ENCODE results near the gene CHST7.

The CHST7 gene

DNA sequence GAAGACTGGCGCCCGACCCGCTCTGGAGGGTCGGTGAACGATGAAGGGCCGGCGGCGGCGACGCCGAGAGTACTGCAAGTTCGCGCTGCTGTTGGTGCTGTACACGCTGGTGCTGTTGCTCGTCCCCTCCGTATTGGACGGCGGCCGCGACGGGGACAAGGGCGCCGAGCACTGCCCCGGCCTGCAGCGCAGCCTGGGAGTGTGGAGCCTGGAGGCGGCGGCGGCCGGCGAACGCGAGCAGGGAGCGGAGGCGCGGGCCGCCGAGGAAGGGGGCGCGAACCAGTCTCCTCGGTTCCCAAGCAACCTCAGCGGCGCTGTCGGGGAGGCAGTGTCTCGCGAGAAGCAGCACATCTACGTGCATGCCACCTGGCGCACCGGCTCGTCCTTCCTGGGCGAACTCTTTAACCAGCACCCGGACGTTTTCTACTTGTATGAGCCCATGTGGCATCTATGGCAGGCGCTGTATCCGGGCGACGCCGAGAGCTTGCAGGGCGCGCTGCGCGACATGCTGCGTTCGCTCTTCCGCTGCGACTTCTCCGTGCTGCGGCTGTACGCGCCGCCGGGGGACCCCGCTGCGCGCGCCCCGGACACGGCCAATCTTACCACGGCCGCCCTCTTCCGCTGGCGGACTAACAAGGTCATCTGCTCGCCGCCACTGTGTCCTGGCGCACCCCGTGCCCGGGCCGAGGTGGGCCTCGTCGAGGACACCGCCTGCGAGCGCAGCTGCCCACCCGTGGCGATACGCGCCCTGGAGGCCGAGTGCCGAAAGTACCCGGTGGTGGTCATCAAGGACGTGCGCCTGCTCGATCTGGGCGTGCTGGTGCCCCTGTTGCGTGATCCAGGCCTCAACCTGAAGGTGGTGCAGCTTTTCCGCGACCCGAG, 568 bp downstream of the CHST7 start:
- DNase-seq, result peak; percentile 81

- peak; percentile 63 for DNase-seq
Observed at GRCh38 chrX:46574774-46575381, 1.3 kb downstream of the CHST7 start.

- no peak for DNase-seq
Observed at GRCh38 chrX:46575586-46575985, 2.0 kb downstream of the CHST7 start.

DNA sequence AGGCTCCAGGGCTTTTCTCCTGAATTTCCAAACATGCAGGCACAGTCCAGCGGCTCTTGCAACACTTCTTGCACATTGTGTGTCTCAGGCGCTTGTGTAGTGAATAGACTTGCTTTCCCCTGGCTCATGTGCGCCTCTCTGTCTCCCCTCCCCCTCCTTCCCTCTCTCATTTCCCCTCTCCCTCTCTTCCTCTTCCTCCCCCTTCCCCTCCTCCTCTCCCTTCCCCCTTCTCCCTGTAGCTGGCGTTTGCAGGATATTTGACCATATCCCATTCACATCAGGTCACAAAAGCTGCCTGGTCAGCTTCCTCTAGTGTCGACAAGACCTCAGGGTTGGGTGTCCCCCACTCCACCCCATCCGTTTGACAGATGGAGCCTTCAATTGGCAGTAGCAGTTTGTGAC, 2.4 kb downstream of the CHST7 start:
- DNase-seq, result no peak

GRCh38 chrX:46576458-46576857, 2.9 kb downstream of the CHST7 start:
- DNase-seq, result no peak

GRCh38 chrX:46577221-46578005, 3.8 kb downstream of the CHST7 start:
- no peak for DNase-seq

DNA sequence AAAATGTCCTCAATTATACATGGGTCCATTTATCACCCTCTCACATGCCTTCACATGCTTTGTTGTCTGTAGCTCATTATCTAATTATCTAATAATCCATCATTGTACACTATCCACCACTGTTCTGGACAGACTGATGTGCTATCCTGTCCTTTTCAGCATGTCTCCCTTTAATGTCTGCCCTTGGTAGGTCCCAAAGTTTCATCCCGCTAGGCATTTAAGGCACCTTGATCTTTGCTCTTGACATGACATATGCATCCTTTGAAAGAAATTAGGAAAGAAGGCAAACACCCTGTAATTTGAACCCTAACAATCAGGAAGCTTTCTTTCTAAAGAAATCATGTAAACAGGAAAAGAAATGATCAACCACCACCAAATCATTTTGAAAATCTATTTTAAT, 5.7 kb downstream of the CHST7 start:
- no peak for DNase-seq

- no peak for DNase-seq
Observed at GRCh38 chrX:46580613-46581012, 7.0 kb downstream of the CHST7 start.

DNA sequence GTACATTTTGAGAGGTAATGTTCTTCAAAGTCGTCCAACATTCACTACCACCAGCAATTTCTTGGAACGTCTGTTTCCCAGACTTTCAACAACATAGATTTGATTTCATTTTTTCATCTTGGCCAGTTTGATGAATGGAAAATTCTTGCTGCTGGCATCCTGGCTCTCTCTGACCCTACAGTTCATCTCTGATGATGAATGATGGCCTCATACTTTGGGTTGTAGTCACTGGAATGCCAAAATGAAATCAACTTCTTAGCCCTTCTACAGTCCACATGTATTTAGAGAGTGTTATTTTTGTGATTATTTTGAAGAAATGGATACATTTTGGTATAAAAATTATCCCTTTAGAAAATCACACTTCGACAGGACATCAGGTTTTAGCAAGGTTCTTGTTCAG, 8.8 kb downstream of the CHST7 start:
- DNase-seq, result no peak

DNA sequence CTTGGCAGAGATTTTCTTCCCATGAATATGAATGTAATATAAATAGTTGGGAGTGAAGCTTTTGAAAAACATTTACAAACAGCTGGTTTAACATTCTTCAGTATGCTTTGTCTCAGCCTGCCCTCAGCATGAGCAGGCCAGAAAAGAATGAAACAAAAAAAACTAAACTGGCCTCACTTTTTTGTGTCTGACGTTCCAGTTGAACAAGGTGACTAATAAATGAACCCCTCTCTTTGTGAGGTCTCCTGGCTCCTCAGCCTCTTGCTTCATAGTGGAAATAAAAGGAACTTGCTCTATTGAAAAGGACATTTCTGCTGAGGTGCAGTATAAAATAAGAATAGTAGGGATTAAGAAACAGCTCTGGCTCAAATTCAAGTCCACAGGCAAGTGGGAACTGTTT, 9.4 kb downstream of the CHST7 start:
- DNase-seq, result no peak

- no peak for DNase-seq
Observed at GRCh38 chrX:46584736-46585135, 11.2 kb downstream of the CHST7 start.

DNA sequence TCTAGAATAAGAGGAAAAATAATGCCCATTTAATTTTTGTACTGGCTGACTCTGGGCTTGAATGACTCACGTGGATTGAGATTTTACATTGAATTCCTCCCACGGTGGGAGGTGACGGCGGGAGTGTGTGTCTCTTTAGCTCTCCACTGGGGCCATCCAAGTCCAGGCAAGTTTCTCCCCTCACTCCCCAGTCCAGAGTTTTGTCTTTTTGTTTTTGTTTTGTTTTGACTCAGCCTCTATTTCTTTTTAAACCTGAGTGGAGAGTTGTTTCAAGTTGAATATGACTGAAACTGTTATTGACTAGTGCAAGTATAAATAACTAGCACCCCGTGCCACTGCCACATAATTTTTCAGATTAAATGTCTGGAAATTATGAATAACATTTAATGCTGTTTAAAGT, 13.6 kb downstream of the CHST7 start:
- no peak for DNase-seq

DNA sequence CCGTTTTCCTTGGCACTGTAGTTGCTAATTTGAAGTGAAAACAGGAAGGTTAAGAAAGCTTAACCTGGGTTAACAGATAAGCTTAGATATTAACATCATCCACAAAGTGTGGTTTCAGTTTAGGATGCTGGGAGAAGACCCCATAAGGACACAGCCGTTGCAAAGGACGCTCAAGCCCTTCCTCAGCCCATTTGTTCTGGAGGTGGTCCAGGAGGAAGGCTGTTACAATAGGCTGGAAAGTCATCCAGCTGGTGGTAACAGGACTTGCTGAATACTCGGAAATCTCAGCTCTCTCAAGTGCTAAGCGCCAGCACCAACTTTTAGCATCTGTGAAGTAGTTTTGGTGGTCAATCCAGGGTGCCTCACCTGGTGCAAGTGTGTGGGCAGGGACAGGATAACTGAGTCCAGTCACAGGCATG, 14.2 kb downstream of the CHST7 start:
- DNase-seq, result no peak

GRCh38 chrX:46588263-46588662, 14.7 kb downstream of the CHST7 start:
- no peak for DNase-seq

GRCh38 chrX:46589977-46590723, 16.6 kb downstream of the CHST7 start:
- DNase-seq, result no peak

DNA sequence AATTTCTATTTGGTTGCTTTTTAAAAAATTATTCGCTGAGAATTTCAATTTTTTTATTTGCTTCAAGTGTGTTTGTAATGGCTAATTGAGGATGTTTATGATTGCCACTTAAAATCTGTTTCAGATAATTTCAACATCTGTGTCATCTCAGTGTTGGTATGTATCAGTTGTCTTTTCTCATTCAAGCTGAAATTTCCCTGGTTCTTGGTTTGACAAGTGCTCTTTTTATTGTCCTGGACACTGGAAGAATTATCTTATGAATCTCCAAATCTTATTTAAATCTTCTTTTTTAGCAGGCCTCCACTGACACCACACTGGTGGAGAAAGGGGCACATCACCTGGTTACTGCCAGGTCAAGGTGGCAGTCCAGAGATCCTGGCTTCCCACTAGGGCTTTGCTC, 21.5 kb downstream of the CHST7 start:
- no peak for DNase-seq

DNA sequence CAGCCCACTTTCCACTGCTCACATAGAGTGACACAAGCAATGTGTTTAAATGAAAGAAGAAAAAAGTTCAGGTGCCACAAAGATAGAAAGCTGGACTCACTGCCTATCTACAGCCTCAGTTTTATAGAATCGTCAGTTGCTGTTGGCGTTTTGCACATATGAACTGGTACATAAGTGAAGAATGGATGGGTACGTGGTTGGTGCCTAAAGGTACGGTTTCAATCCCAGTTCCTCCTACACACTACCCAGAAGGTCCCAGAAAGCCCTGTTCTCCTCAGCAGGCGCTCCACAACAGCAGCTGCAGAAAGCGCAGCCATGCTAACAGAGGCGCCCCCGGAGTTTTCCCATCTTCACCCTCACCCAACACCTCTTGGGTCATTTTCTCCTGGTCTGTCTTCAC, 23.6 kb downstream of the CHST7 start:
- no peak for DNase-seq

DNA sequence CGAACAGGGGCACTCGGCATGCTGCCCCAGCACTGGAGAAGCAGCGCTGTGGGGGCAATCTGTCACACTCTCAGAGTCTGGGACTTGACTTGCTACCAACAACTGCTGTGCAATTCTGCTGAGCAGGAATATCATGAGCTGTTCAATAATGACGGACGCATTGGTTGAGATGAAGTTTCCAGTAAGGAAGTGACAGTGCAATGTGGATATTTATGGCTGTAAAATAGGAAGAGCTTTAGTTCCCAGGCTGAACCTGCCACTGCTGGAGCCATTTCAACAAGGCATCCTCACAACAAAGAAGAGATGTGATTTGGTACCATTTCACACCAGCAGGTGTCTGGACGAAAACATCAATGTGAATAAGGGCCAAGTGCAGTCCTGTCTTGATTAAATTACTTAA, 24.2 kb downstream of the CHST7 start:
- no peak for DNase-seq

DNA sequence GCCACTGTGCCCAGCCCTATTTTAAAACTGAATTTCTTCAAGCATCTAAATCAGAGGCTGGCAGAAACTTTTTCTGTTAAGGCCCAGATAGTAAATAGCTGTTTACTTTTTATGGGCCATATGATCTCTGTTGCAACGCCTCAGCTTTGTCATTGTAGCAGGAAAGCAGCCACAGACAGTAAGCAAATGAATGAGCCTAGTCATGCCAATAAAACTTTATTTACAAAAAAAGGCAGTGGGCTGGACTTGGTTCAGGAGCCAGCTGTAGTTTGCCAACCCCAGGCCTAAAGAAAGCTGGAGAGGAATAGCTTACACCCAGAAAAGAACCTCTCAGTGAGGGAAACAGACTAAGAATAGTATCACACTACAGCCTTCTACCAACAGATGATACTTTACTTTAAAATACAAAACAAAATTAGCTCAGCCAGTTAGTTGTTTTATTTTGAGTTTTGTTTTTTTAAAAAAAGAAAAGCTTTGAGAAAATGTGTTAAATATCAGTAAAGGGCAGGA, 25.5 kb downstream of the CHST7 start:
- DNase-seq, result no peak

DNA sequence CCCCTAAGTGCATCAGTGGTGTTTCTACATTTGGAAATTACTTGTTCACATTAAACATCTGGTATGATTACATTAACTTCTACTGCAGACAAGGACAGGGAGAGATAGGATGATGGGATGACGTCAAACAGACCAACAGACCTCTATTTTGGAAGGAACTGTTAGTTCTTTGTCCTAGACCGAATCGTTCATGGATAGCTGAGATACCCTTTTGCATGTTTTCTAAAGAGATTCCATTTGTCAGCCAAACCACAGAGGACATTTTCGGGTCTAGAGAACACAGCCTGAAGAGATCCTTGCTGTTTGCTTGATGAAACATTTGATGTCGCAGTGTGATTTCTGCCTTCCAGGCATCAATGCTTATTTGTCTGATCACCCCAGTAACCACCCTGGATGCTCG, 27.7 kb downstream of the CHST7 start:
- DNase-seq, result no peak

DNA sequence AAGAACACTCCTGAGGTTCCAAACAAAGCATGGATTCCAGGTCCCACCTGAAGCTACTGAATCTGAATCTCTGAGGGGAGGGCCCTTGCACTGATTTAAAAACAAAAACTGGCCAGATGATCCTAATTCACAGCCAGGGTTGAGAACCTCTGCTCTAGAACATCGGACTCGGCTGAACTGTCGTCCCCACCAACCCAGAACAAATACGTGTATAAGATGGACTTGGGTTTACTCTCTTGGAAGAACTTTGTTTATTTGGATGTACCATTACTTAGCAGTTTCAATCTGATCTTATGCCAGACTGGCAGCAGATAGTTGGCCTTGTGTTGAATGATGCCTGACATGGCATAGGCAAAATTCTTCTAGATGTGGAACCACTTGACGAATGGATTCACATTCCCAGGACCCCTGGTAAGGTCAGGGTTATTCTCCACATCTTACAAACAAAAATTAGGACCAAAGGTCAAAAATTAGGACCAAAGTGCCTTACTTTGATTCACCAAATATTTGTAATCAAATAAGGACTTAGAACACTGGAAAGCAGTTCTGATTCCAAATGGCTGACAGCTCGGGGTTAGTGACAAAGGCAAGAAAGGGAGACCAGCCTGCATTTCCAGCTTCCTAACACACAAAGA, 29.0 kb downstream of the CHST7 start:
- no peak for DNase-seq

DNA sequence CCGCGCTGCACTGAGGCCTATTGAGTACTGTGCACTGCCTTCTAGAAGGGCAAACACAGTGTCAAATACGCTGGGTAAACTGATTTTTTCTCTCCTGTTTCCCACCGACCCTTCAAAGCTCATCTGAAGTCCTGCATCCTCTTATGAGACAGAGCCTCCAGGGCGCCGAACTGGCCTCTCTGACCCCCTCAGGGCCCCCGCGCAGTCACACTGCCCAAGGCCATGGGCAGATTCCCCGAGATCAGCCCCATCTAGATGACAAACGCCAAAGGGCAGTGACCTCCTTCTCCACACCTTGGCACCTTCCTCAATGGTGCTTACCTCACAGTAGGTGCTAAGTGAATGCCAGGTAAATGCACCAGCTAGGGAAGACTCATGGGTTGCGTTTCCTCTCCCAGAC, 34.4 kb downstream of the CHST7 start:
- no peak for DNase-seq

All from islet precursor cell (in vitro differentiated cells).